Measurements from ENCODE around the gene GTF3C1. TPM values are rescaled to one million over a fixed set of nuclear protein-coding genes. Genes with fewer than 3 reads are reported as not detected.

Gene GTF3C1
- total RNA-seq, 6 experiments from 2014 or later: 66.6 to 86.1 (median 80.3) TPM

DNA sequence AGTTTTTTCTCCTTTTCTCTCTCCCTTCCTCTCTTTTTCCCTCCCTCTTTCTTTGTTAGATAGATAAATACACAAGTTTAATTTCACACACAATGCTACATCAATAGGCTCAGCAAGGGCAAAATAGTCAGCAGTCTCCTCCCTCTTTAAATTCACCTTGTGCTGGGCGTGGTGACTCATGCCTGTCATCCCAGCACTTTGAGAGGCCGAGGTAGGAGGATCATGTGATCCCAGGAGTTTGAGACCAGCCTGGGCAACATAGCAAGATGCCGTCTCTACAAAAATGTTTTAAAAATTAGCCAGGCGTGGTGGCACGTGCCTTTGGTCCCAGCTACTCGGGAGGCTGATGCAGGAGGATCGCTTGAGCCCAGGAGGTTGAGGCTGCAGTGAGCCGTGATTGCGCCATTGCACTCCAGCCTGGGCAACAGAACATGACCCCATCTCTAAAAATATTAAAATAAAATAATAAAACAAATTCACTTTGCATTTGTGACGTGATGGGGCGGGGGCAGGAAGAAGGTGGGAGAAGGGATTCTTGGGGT, 120.3 kb downstream of the GTF3C1 start:
- Mint-ChIP-seq H3K27me3 (ENCODE audit: insufficient read depth) (peaks cover 4% of the 10 kb centered on the region), H3K36me3 (ENCODE audit: low read depth) (no peaks in the 10 kb centered on the region), H3K9me3 (no peaks in the 10 kb centered on the region), H3K4me1 (ENCODE audit: low read depth) (peaks cover 45% of the 10 kb centered on the region), H3K27ac (no peak overlapping the region), H3K4me3 (no peak overlapping the region)
- TF ChIP-seq, protein P1, sequence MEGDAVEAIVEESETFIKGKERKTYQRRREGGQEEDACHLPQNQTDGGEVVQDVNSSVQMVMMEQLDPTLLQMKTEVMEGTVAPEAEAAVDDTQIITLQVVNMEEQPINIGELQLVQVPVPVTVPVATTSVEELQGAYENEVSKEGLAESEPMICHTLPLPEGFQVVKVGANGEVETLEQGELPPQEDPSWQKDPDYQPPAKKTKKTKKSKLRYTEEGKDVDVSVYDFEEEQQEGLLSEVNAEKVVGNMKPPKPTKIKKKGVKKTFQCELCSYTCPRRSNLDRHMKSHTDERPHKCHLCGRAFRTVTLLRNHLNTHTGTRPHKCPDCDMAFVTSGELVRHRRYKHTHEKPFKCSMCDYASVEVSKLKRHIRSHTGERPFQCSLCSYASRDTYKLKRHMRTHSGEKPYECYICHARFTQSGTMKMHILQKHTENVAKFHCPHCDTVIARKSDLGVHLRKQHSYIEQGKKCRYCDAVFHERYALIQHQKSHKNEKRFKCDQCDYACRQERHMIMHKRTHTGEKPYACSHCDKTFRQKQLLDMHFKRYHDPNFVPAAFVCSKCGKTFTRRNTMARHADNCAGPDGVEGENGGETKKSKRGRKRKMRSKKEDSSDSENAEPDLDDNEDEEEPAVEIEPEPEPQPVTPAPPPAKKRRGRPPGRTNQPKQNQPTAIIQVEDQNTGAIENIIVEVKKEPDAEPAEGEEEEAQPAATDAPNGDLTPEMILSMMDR (IDR thresholded peaks at IDR 0.05): no peak
- DNase-seq: no peak

DNA sequence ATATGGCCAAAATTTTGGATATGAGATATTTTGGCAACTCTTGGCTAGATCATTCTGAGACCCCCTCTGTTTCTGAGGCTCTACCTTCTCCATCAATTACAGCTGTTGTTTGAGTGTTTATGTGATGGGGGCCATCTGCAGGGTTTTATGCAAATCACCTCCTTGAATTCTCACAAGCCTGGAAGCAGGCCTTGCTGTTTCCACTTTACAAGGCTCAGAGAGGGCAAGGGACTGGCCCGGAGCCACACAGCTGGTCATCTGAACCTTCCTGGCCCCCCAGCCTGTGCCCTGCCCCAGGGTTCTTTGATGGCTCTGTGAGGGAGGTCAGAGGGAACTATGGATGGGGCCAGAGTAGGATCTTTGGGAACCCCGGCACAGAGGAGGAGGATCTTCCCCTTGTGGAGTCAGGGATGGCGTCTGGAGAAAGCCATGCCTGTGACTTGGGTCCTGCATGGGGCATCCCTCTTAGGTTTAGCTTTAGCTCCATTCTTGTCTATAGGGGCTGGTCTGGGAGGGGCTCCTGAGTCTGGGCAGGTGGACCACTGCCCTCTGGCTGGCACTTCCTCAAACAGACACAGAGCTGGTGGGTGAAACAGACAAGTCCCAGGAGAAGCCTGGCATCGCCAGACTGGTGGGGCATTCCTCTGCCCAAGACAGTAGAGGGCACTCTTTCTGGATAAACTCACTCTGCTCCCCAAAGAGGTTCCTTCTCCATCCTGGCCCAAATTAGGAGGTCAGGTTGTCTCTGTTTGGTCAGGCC, 121.5 kb downstream of the GTF3C1 start:
- H3K4me3 Mint-ChIP-seq: no peak overlapping the region
- H3K36me3 Mint-ChIP-seq (ENCODE audit: low read depth): no peaks in the 10 kb centered on the region; the same call in 1 of the 2 replicates
- TF ChIP-seq, protein P1 (IDR thresholded peaks at IDR 0.05): peak; percentile 62; the same call in 1 of the 2 replicates
- peaks cover 5% of the 10 kb centered on the region for H3K9me3 Mint-ChIP-seq
- peaks cover 4% of the 10 kb centered on the region for H3K27me3 Mint-ChIP-seq (ENCODE audit: insufficient read depth)
- DNase-seq: no peak
- no peak overlapping the region for H3K27ac Mint-ChIP-seq
- peaks cover 39% of the 10 kb centered on the region for H3K4me1 Mint-ChIP-seq (ENCODE audit: low read depth)

DNA sequence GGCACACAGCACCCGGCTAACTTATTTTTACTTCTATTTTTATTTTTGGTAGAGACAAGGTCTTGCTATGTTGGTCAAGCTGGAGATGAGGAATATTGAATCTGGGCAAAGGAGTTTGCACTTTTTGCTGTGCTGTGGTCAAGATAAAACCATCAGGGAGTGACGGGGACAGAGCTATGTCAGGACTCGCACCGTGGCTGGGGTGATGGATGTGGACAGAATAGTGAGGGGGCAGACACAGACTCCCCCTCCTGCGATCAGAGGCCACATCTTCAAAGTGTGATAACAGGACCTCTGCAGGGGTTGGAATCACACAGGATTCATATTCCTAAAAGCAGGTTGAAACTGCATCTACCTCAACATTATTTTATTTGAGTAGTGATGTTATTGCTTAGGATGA, 122.2 kb downstream of the GTF3C1 start:
- H3K27me3 Mint-ChIP-seq (ENCODE audit: insufficient read depth): peaks cover 4% of the 10 kb centered on the region
- H3K4me1 Mint-ChIP-seq (ENCODE audit: low read depth): peaks cover 33% of the 10 kb centered on the region
- H3K36me3 Mint-ChIP-seq (ENCODE audit: low read depth): peaks cover 1% of the 10 kb centered on the region
- H3K27ac Mint-ChIP-seq: no peak overlapping the region
- peaks cover 12% of the 10 kb centered on the region for H3K9me3 Mint-ChIP-seq
- no peak overlapping the region for H3K4me3 Mint-ChIP-seq
- TF ChIP-seq, protein P1 (IDR thresholded peaks at IDR 0.05): no peak
- DNase-seq: no peak

DNA sequence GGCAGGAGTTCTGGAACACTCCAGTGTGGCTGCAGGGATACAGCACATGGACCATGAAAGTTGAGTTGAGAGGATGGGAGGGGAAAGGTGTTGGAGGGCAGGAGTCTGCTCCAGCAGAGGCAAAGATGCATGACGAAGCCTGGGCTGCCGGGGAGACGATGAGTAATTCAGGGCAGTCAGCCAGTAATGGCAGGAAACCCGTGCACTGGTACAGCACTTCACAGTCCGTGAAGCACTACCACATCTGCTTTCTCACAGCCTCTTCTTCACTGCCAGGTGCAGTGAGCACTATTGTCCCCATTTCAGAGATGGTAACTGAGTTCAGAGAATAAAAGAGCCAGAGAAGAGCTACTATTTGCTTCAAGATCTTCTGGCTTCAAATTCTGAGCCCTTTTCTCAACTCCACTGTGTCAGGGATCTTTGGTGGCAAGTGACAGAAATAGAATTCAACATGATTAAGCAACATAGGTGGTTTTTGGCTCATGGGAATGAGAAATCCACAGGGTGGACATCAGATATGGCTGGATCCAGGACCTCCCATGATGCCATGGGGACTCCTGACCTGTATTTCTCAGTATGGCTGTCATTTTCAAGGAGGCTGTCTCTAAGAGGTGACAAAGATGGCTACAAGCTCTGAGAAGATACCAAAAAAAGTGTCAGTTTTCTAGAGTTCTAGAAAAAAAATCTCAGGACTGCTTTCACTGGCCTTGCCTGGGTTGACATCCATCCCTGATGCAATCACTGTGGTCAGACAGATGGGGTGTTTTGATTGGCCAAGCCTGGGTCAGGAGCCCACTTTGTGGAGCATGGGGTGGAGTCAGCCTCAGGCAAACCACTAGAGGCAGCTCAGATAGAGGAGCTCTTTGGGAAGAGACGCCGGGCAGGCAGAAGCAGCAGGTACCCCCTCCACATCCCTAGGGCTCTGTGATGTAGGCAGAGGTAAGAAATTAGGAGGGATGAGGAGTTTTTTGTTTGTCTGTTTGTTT, 123.0 kb downstream of the GTF3C1 start:
- Mint-ChIP-seq H3K9me3 (peaks cover 20% of the 10 kb centered on the region), H3K36me3 (ENCODE audit: low read depth) (peaks cover 10% of the 10 kb centered on the region), H3K27ac (peak overlapping the region; percentile 55; the same call in 1 of the 2 replicates), H3K4me1 (ENCODE audit: low read depth) (peaks cover 25% of the 10 kb centered on the region), H3K27me3 (ENCODE audit: insufficient read depth) (peaks cover 2% of the 10 kb centered on the region), H3K4me3 (no peak overlapping the region)
- DNase-seq: peak; percentile 90
- TF ChIP-seq, protein P1 (IDR thresholded peaks at IDR 0.05): no peak; the same call in 1 of the 2 replicates

DNA sequence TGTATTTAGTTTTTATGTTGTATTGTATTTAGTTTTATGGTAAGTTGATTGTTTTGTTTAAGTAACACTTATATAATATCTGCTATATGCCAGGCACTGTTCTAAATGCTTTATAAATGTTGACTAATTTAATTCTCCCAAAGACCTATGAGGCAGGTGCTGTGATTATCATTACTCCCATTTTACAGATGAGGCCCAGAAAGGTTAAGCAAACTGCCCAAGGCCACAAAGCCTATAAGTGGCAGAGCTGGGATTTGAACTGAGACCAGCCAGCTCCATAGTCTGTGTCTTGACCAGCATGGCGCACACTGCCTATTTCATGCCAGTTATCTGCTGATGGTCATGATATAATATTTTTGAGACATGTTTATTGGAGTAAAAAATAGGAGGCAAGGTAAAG, 123.8 kb downstream of the GTF3C1 start:
- no peak for DNase-seq
- Mint-ChIP-seq H3K27me3 (ENCODE audit: insufficient read depth) (peaks cover 2% of the 10 kb centered on the region), H3K36me3 (ENCODE audit: low read depth) (peaks cover 12% of the 10 kb centered on the region), H3K4me3 (no peak overlapping the region), H3K9me3 (peaks cover 24% of the 10 kb centered on the region), H3K4me1 (ENCODE audit: low read depth) (peaks cover 20% of the 10 kb centered on the region), H3K27ac (no peak overlapping the region)
- TF ChIP-seq, protein P1 (IDR thresholded peaks at IDR 0.05): no peak
